ENCODE data around the gene TBXAS1. TPM values are rescaled to one million over a fixed set of nuclear protein-coding genes. Genes with fewer than 3 reads are reported as not detected.

TBXAS1 gene
- total RNA-seq, 1 experiment from 2014 or later: 2.2 TPM

- BruUV-seq (replicated peaks): no TSS peak
- Histone ChIP-seq H3K79me2 (ENCODE audit: low read depth) (no peaks in the 10 kb centered on the region), H2AFZ (no peak overlapping the region), H3K4me1 (replicated peaks; ENCODE audit: insufficient read depth) (no peaks in the 10 kb centered on the region), H3F3A (ENCODE audit: insufficient read depth, low read depth) (no peaks in the 10 kb centered on the region), H3K9me3 (ENCODE audit: insufficient read depth, low read depth) (no peaks in the 10 kb centered on the region), H3K9me2 (ENCODE audit: insufficient read depth) (no peaks in the 10 kb centered on the region), H4K20me1 (ENCODE audit: insufficient read depth) (no peaks in the 10 kb centered on the region), H3K27ac (no peak overlapping the region), H3K4me3 (no peak overlapping the region), H3K4me2 (no peak overlapping the region), H3K27me3 (ENCODE audit: insufficient read depth, low read depth) (no peaks in the 10 kb centered on the region), H3K36me3 (ENCODE audit: low read depth) (no peaks in the 10 kb centered on the region)
- intact Hi-C loops (cut with micrococcal nuclease; ENCODE audit: unreplicated experiment): no loop called here
- no peak for DNase-seq
- TF ChIP-seq CTCF (conservative IDR thresholded peaks at IDR 0.05): no peak
- TF ChIP-seq EZH2 (IDR thresholded peaks at IDR 0.05; ENCODE audit: low read depth): no peak
- POLR2A ChIA-PET (ENCODE audit: unreplicated experiment): no interaction called here
- CTCF ChIA-PET: no interaction called here
These were observed 129.7 kb downstream of the TBXAS1 start for GRCh38 chr7:139958599-139959284.

GRCh38 chr7:139959285-139959628 is 130.2 kb downstream of the TBXAS1 start:
- Histone ChIP-seq H3K9me2 (ENCODE audit: insufficient read depth) (no peaks in the 10 kb centered on the region), H3K27me3 (ENCODE audit: insufficient read depth, low read depth) (no peaks in the 10 kb centered on the region), H3K27ac (no peak overlapping the region), H3K79me2 (ENCODE audit: low read depth) (no peaks in the 10 kb centered on the region), H3F3A (ENCODE audit: insufficient read depth, low read depth) (no peaks in the 10 kb centered on the region), H3K4me2 (no peak overlapping the region), H3K9me3 (ENCODE audit: insufficient read depth, low read depth) (no peaks in the 10 kb centered on the region), H2AFZ (no peak overlapping the region), H4K20me1 (ENCODE audit: insufficient read depth) (no peaks in the 10 kb centered on the region), H3K36me3 (ENCODE audit: low read depth) (no peaks in the 10 kb centered on the region), H3K4me3 (no peak overlapping the region), H3K4me1 (replicated peaks; ENCODE audit: insufficient read depth) (no peaks in the 10 kb centered on the region)
- no peak for DNase-seq
- no TSS peak for BruUV-seq (replicated peaks)
- CTCF ChIA-PET: no interaction called here
- intact Hi-C loops (cut with micrococcal nuclease; ENCODE audit: unreplicated experiment): no loop called here
- POLR2A ChIA-PET (ENCODE audit: unreplicated experiment): no interaction called here
- TF ChIP-seq CTCF (conservative IDR thresholded peaks at IDR 0.05) (no peak), EZH2 (IDR thresholded peaks at IDR 0.05; ENCODE audit: low read depth) (no peak)

- DNase-seq: no peak
- Histone ChIP-seq H3K4me3 (no peak overlapping the region), H3K27me3 (ENCODE audit: insufficient read depth, low read depth) (no peaks in the 10 kb centered on the region), H3K9me3 (ENCODE audit: insufficient read depth, low read depth) (no peaks in the 10 kb centered on the region), H3K79me2 (ENCODE audit: low read depth) (no peaks in the 10 kb centered on the region), H3K4me2 (no peak overlapping the region), H2AFZ (no peak overlapping the region), H4K20me1 (ENCODE audit: insufficient read depth) (no peaks in the 10 kb centered on the region), H3K36me3 (ENCODE audit: low read depth) (no peaks in the 10 kb centered on the region), H3K4me1 (replicated peaks; ENCODE audit: insufficient read depth) (no peaks in the 10 kb centered on the region), H3K27ac (no peak overlapping the region), H3F3A (ENCODE audit: insufficient read depth, low read depth) (no peaks in the 10 kb centered on the region), H3K9me2 (ENCODE audit: insufficient read depth) (no peaks in the 10 kb centered on the region)
- TF ChIP-seq EZH2 (IDR thresholded peaks at IDR 0.05; ENCODE audit: low read depth) (no peak), CTCF (conservative IDR thresholded peaks at IDR 0.05) (no peak)
- ChIA-PET POLR2A (ENCODE audit: unreplicated experiment) (no interaction called here), CTCF (no interaction called here)
- intact Hi-C loops (cut with micrococcal nuclease; ENCODE audit: unreplicated experiment): no loop called here
- no TSS peak for BruUV-seq (replicated peaks)
These were observed 130.7 kb downstream of the TBXAS1 start for GRCh38 chr7:139959718-139960117.
